ENCODE data around the gene BMP7.

Gene BMP7

DNA sequence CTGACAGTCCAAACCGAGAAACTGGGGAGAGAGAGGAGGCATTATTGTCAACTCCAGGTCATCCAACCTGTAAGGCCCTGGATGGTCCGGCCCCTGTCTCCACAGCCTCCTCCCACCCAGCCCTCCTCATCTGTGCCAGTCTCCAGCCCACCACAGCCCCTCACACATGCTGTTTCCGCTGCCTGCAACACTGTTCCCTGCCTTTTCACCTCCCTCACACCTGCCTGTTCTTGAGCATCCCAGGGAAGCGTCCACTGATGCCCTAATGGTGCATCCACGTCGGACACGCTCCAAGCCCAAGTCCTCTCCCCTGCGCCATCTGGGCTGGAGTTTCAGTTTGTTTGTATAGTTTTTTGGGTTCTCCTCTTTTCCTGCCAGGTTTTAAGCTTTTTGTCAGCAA is 52.0 kb downstream of the BMP7 start:
- Histone ChIP-seq H3K9me3 (ENCODE audit: insufficient read depth, low read depth, low read length) (no peaks in the 10 kb centered on the region), H3K79me1 (ENCODE audit: low read length) (peaks cover 4% of the 10 kb centered on the region), H4K91ac (ENCODE audit: low read depth, low read length) (no peak overlapping the region), H3K36me3 (ENCODE audit: control insufficient read depth in 1 of 2, insufficient read depth in 2 of 2, low read length in 2 of 2) (no peaks in the 10 kb centered on the region), H4K8ac (ENCODE audit: low read depth, low read length) (no peak overlapping the region), H3K27ac (ENCODE audit: low read depth, low read length) (no peak overlapping the region), H2AFZ (ENCODE audit: insufficient read depth, low read length, poor library complexity) (no peak overlapping the region), H3K79me2 (ENCODE audit: control insufficient read depth, insufficient read depth, low read length, poor library complexity) (peaks cover 5% of the 10 kb centered on the region), H3K4me1 (ENCODE audit: control insufficient read depth in 1 of 2, insufficient read depth in 2 of 2, low read length in 2 of 2) (peaks cover 19 to 20% of the 10 kb centered on the region in 2 experiments), H3K4me2 (ENCODE audit: low read length) (no peak overlapping the region), H3K18ac (ENCODE audit: low read length) (no peak overlapping the region), H3K4me3 (ENCODE audit: low read depth, low read length) (no peak overlapping the region), H3K9ac (ENCODE audit: low read length) (no peak overlapping the region), H2AK5ac (ENCODE audit: low read length) (no peak overlapping the region), H2BK5ac (ENCODE audit: low read depth, low read length, poor library complexity) (no peak overlapping the region), H3K14ac (ENCODE audit: low read length) (no peak overlapping the region), H3K4ac (ENCODE audit: low read depth, low read length) (no peak overlapping the region), H2BK120ac (ENCODE audit: insufficient read depth, low read length, poor library complexity) (no peak overlapping the region), H4K12ac (ENCODE audit: low read depth, low read length) (no peak overlapping the region), H2BK12ac (ENCODE audit: low read length) (no peak overlapping the region), H3K23ac (ENCODE audit: low read length) (no peak overlapping the region), H3K27me3 (ENCODE audit: insufficient read depth, low read length) (no peaks in the 10 kb centered on the region)
- no CpG with 5 or more reads among the region's 8 CpGs for WGBS (ENCODE audit: extremely low coverage, insufficient coverage, insufficient read length)
- no peak for DNase-seq

DNA sequence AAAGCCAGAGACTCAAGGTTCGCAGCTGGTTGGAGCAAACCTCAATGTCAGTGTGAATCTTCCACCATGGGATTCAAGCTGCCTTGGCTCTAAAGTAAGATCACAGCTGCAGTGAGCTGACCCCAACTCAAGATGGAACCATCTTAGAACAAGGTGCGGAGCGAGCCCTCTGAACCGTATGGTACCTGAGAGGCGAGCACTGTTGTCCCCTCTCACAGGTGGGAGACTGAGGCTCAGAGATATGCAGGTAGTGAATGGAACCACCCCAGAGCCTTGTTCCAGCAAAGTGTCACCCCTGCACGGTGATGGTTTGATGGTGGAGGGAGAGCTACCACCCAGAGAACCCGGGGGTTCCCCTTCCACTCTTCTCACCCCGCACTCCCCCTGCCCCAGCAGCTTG is 52.5 kb downstream of the BMP7 start:
- no peak overlapping the region for H2AK5ac ChIP-seq (ENCODE audit: low read length)
- no peak overlapping the region for H3K4me2 ChIP-seq (ENCODE audit: low read length)
- no peak overlapping the region for H3K14ac ChIP-seq (ENCODE audit: low read length)
- WGBS (ENCODE audit: extremely low coverage, insufficient coverage, insufficient read length) = no CpG with 5 or more reads among the region's 8 CpGs
- H3K79me1 ChIP-seq (ENCODE audit: low read length) = peaks cover 4% of the 10 kb centered on the region
- no peak overlapping the region for H3K27ac ChIP-seq (ENCODE audit: low read depth, low read length)
- no peak for DNase-seq
- H2BK120ac ChIP-seq (ENCODE audit: insufficient read depth, low read length, poor library complexity) = no peak overlapping the region
- H3K9me3 ChIP-seq (ENCODE audit: insufficient read depth, low read depth, low read length) = no peaks in the 10 kb centered on the region
- no peak overlapping the region for H4K91ac ChIP-seq (ENCODE audit: low read depth, low read length)
- H3K4me3 ChIP-seq (ENCODE audit: low read depth, low read length) = no peak overlapping the region
- H2AFZ ChIP-seq (ENCODE audit: insufficient read depth, low read length, poor library complexity) = no peak overlapping the region
- H2BK12ac ChIP-seq (ENCODE audit: low read length) = no peak overlapping the region
- H3K18ac ChIP-seq (ENCODE audit: low read length) = no peak overlapping the region
- no peak overlapping the region for H3K23ac ChIP-seq (ENCODE audit: low read length)
- no peak overlapping the region for H3K4ac ChIP-seq (ENCODE audit: low read depth, low read length)
- no peak overlapping the region for H4K8ac ChIP-seq (ENCODE audit: low read depth, low read length)
- peaks cover 19 to 20% of the 10 kb centered on the region in 2 experiments for H3K4me1 ChIP-seq (ENCODE audit: control insufficient read depth in 1 of 2, insufficient read depth in 2 of 2, low read length in 2 of 2)
- H3K27me3 ChIP-seq (ENCODE audit: insufficient read depth, low read length) = no peaks in the 10 kb centered on the region
- H4K12ac ChIP-seq (ENCODE audit: low read depth, low read length) = no peak overlapping the region
- peaks cover 5% of the 10 kb centered on the region for H3K79me2 ChIP-seq (ENCODE audit: control insufficient read depth, insufficient read depth, low read length, poor library complexity)
- no peak overlapping the region for H2BK5ac ChIP-seq (ENCODE audit: low read depth, low read length, poor library complexity)
- no peaks in the 10 kb centered on the region for H3K36me3 ChIP-seq (ENCODE audit: control insufficient read depth in 1 of 2, insufficient read depth in 2 of 2, low read length in 2 of 2)
- no peak overlapping the region for H3K9ac ChIP-seq (ENCODE audit: low read length)

DNA sequence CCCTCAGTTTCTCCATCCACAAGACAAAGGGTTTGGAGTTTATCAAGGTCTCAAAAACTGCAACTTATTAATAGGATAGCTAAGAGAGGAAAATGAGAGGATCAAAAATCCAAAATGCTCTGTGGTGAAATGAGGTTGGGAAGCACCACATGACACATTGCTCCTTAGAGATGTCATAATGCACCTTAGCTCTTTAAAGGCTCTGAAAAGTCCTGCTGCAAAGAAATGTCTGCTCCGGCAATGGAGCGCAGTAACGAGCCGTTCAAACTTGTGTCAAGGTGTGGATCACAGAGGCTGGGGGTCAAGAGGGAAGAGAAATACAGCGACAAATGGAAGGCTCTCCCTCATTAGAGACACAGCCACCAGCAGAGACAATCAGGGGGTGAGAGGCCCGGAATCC is 53.1 kb downstream of the BMP7 start:
- no peak overlapping the region for H2BK5ac ChIP-seq (ENCODE audit: low read depth, low read length, poor library complexity)
- peak overlapping the region; percentile 50 for H2BK120ac ChIP-seq (ENCODE audit: insufficient read depth, low read length, poor library complexity)
- peaks cover 19 to 20% of the 10 kb centered on the region in 2 experiments for H3K4me1 ChIP-seq (ENCODE audit: control insufficient read depth in 1 of 2, insufficient read depth in 2 of 2, low read length in 2 of 2)
- no CpG with 5 or more reads among the region's 6 CpGs for WGBS (ENCODE audit: extremely low coverage, insufficient coverage, insufficient read length)
- no peak overlapping the region for H2AFZ ChIP-seq (ENCODE audit: insufficient read depth, low read length, poor library complexity)
- no peak overlapping the region for H3K4ac ChIP-seq (ENCODE audit: low read depth, low read length)
- H2AK5ac ChIP-seq (ENCODE audit: low read length) = peak overlapping the region; percentile 83
- H3K36me3 ChIP-seq (ENCODE audit: control insufficient read depth in 1 of 2, insufficient read depth in 2 of 2, low read length in 2 of 2) = no peaks in the 10 kb centered on the region
- H4K8ac ChIP-seq (ENCODE audit: low read depth, low read length) = no peak overlapping the region
- no peak overlapping the region for H3K9ac ChIP-seq (ENCODE audit: low read length)
- H4K91ac ChIP-seq (ENCODE audit: low read depth, low read length) = peak overlapping the region; percentile 52
- peaks cover 5% of the 10 kb centered on the region for H3K79me2 ChIP-seq (ENCODE audit: control insufficient read depth, insufficient read depth, low read length, poor library complexity)
- H3K23ac ChIP-seq (ENCODE audit: low read length) = no peak overlapping the region
- H3K9me3 ChIP-seq (ENCODE audit: insufficient read depth, low read depth, low read length) = no peaks in the 10 kb centered on the region
- no peak overlapping the region for H3K18ac ChIP-seq (ENCODE audit: low read length)
- H4K12ac ChIP-seq (ENCODE audit: low read depth, low read length) = no peak overlapping the region
- peaks cover 4% of the 10 kb centered on the region for H3K79me1 ChIP-seq (ENCODE audit: low read length)
- no peak overlapping the region for H3K4me3 ChIP-seq (ENCODE audit: low read depth, low read length)
- no peak for DNase-seq
- H3K4me2 ChIP-seq (ENCODE audit: low read length) = no peak overlapping the region
- no peak overlapping the region for H2BK12ac ChIP-seq (ENCODE audit: low read length)
- no peak overlapping the region for H3K14ac ChIP-seq (ENCODE audit: low read length)
- H3K27ac ChIP-seq (ENCODE audit: low read depth, low read length) = no peak overlapping the region
- no peaks in the 10 kb centered on the region for H3K27me3 ChIP-seq (ENCODE audit: insufficient read depth, low read length)

DNA sequence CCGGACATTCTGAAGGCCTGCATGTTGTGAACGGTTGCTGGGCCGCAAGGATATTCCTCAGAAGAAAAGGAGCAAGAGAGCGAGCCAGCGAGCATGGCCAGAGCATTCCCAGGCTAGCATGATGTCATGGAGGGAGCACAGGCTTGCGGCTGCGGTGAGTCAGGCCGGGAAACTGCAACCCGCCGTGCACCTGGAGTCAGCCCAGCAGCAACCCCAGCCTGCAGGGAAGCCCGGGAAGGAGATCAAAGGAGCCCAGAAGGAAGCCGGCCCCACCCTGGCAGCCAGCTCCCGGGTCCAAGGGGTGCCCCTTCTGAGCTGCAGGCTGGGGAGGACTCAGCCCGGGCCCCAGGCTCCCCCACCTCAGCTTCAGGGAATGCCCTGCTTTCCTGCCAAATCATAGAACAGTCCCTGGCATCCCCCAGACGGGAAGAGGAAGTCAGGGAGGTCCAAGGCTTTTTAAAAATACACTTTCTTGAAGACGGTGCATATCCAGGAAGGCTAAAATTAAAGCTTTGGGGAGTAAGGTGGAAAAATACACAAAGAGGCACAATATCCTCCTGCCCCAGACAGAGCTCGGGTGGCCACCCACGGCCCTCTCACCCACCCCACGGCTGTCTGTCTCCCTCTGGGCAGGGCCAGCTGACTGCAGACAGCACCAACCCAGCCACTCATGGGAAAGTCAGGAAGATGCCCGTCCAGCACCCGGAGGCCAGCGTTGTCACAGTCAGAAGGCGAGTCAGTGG is 53.7 kb downstream of the BMP7 start:
- no peak overlapping the region for H3K4ac ChIP-seq (ENCODE audit: low read depth, low read length)
- peaks cover 19 to 20% of the 10 kb centered on the region in 2 experiments for H3K4me1 ChIP-seq (ENCODE audit: control insufficient read depth in 1 of 2, insufficient read depth in 2 of 2, low read length in 2 of 2)
- H3K79me1 ChIP-seq (ENCODE audit: low read length) = peaks cover 4% of the 10 kb centered on the region
- peak overlapping the region; percentile 83 for H2AK5ac ChIP-seq (ENCODE audit: low read length)
- H3K79me2 ChIP-seq (ENCODE audit: control insufficient read depth, insufficient read depth, low read length, poor library complexity) = peaks cover 5% of the 10 kb centered on the region
- H2BK120ac ChIP-seq (ENCODE audit: insufficient read depth, low read length, poor library complexity) = peak overlapping the region; percentile 50
- H3K18ac ChIP-seq (ENCODE audit: low read length) = peak overlapping the region; percentile 58
- H3K36me3 ChIP-seq (ENCODE audit: control insufficient read depth in 1 of 2, insufficient read depth in 2 of 2, low read length in 2 of 2) = no peaks in the 10 kb centered on the region
- H3K27me3 ChIP-seq (ENCODE audit: insufficient read depth, low read length) = no peaks in the 10 kb centered on the region
- no CpG with 5 or more reads among the region's 23 CpGs for WGBS (ENCODE audit: extremely low coverage, insufficient coverage, insufficient read length)
- DNase-seq = peak; percentile 88
- H3K23ac ChIP-seq (ENCODE audit: low read length) = no peak overlapping the region
- H2BK5ac ChIP-seq (ENCODE audit: low read depth, low read length, poor library complexity) = no peak overlapping the region
- peak overlapping the region; percentile 70 for H2BK12ac ChIP-seq (ENCODE audit: low read length)
- H3K4me2 ChIP-seq (ENCODE audit: low read length) = peak overlapping the region; percentile 44
- no peak overlapping the region for H3K4me3 ChIP-seq (ENCODE audit: low read depth, low read length)
- no peak overlapping the region for H4K12ac ChIP-seq (ENCODE audit: low read depth, low read length)
- peak overlapping the region; percentile 28 for H3K27ac ChIP-seq (ENCODE audit: low read depth, low read length)
- H3K9ac ChIP-seq (ENCODE audit: low read length) = no peak overlapping the region
- H3K9me3 ChIP-seq (ENCODE audit: insufficient read depth, low read depth, low read length) = no peaks in the 10 kb centered on the region
- H4K91ac ChIP-seq (ENCODE audit: low read depth, low read length) = peak overlapping the region; percentile 52
- H3K14ac ChIP-seq (ENCODE audit: low read length) = peak overlapping the region; percentile 32
- H4K8ac ChIP-seq (ENCODE audit: low read depth, low read length) = peak overlapping the region; percentile 54
- H2AFZ ChIP-seq (ENCODE audit: insufficient read depth, low read length, poor library complexity) = peak overlapping the region; percentile 51
